SK-N-SH (cell line): ENCODE measurements around the gene SC5D. TPM values are rescaled to one million over a fixed set of nuclear protein-coding genes. Genes with fewer than 3 reads are reported as not detected.
A peak's percentile ranks its signal among the peaks of the same experiment; 100 is the strongest.

ENCODE experiments used
- CTCF ChIA-PET: fragments of 300-600, 350-600 bp; formaldehyde crosslinking; extraction: SDS; loops from one replicate; lab custom pipeline; 2021; lab: Yijun Ruan, JAX
- POLR2A ChIA-PET: fragments of 350-600 bp; sonication (Branson Sonifier 250); formaldehyde crosslinking; extraction: SDS; loops from one replicate; lab custom pipeline; 2020; ENCODE audit warnings: antibody characterized with exemption, inconsistent platforms; lab: Yijun Ruan, JAX
- DNase-seq: peaks from one replicate; pipeline ENCODE4 v3.0.0; 2012
- H2AFZ ChIP-seq: fragments of 200-600 bp; sonication (generic); 2 replicates; pipeline ENCODE4 v1.8.1; 2016; ENCODE audit warnings: antibody characterized with exemption, mild to moderate bottlenecking, low read depth
- H3F3A ChIP-seq: fragments of 200-600 bp; sonication (generic); replicated peaks from 2 replicates; pipeline ENCODE3; 2016; ENCODE audit warnings: antibody characterized with exemption, mild to moderate bottlenecking; ENCODE audit not compliant: insufficient read depth
- H3K27ac ChIP-seq, 2 experiments: fragments of 200-500 bp in 1 of 2; fragments of 200-600 bp in 1 of 2; sonication (Bioruptor generic) in 1 of 2; sonication (generic), shearing (Covaris generic) in 1 of 2; 2 replicates each; pipeline versions ENCODE4 v1.5.1 to v1.6.1; 2014 to 2016; ENCODE audit warnings: low read depth in 2 of 2, inconsistent platforms in 1 of 2, low read length in 1 of 2, mild to moderate bottlenecking in 1 of 2, mixed read lengths in 1 of 2
- H3K27me3 ChIP-seq: fragments of 200-600 bp; sonication (generic), shearing (Covaris generic); 2 replicates; pipeline ENCODE4 v1.6.1; 2016; ENCODE audit warnings: mixed run types; ENCODE audit not compliant: insufficient read depth
- H3K36me3 ChIP-seq, 2 experiments: fragments of 200-500 bp in 1 of 2; fragments of 200-600 bp in 1 of 2; sonication (Bioruptor generic) in 1 of 2; sonication (generic) in 1 of 2; replicated peaks in 1 of 2; 2 replicates each; pipeline versions ENCODE3 to v1.5.1; 2014 to 2016; ENCODE audit warnings: low read length in 1 of 2, mild to moderate bottlenecking in 1 of 2; ENCODE audit not compliant: insufficient read depth in 2 of 2, control insufficient read depth in 1 of 2
- H3K4me1 ChIP-seq, 2 experiments: fragments of 200-500 bp in 1 of 2; fragments of 200-600 bp in 1 of 2; sonication (Bioruptor generic) in 1 of 2; sonication (generic), shearing (Covaris generic) in 1 of 2; 2 replicates each; pipeline versions ENCODE4 v1.5.1 to v1.6.1; 2014 to 2016; ENCODE audit warnings: low read depth in 1 of 2, low read length in 1 of 2, mixed run types in 1 of 2; ENCODE audit not compliant: insufficient read depth in 2 of 2, control insufficient read depth in 1 of 2
- H3K4me2 ChIP-seq: fragments of 200-600 bp; sonication (generic), shearing (Covaris generic); 2 replicates; pipeline ENCODE4 v1.6.1; 2017; ENCODE audit warnings: mixed run types
- H3K4me3 ChIP-seq, 2 experiments: fragments of 200-500 bp in 1 of 2; fragments of 200-600 bp in 1 of 2; sonication (Bioruptor generic) in 1 of 2; sonication (generic), shearing (Covaris generic) in 1 of 2; 2 replicates each; pipeline versions ENCODE4 v1.5.1 to v1.8.1; 2014 to 2016; ENCODE audit warnings: low read depth in 2 of 2, inconsistent platforms in 1 of 2, low read length in 1 of 2, mild to moderate bottlenecking in 1 of 2, mixed read lengths in 1 of 2, moderate library complexity in 1 of 2
- H3K79me2 ChIP-seq: fragments of 200-600 bp; sonication (generic); 2 replicates; pipeline ENCODE4 v1.8.1; 2017; ENCODE audit warnings: mild to moderate bottlenecking; ENCODE audit not compliant: insufficient read depth
- H3K9ac ChIP-seq: fragments of 200-600 bp; sonication (generic); 2 replicates; pipeline ENCODE4 v1.6.1; 2017; ENCODE audit warnings: mixed run types
- H3K9me2 ChIP-seq: fragments of 200-600 bp; sonication (generic); 2 replicates; pipeline ENCODE4 v1.6.1; 2017; ENCODE audit warnings: mixed run types
- H3K9me3 ChIP-seq: fragments of 200-600 bp; sonication (generic); 2 replicates; pipeline ENCODE4 v1.6.1; 2017; ENCODE audit warnings: mixed run types, mild to moderate bottlenecking, moderate library complexity
- H4K20me1 ChIP-seq: fragments of 200-600 bp; sonication (generic); 2 replicates; pipeline ENCODE4 v1.6.1; 2017; ENCODE audit warnings: mild to moderate bottlenecking, mixed run types; ENCODE audit not compliant: insufficient read depth
- CTCF ChIP-seq: fragments of 200-600 bp; sonication (generic); IDR thresholded peaks from 2 replicates; pipeline ENCODE4 v1.6.1; 2017; ENCODE audit warnings: antibody characterized with exemption, mild to moderate bottlenecking, moderate library complexity
- FOXM1 ChIP-seq: IDR thresholded peaks from 2 replicates; pipeline ENCODE4 v1.4.0; 2012; ENCODE audit warnings: low read depth, mild to moderate bottlenecking
- GATA2 ChIP-seq: sonication (generic); formaldehyde crosslinking; IDR thresholded peaks from 2 replicates; pipeline ENCODE4 v1.5.0; 2020; ENCODE audit warnings: mild to moderate bottlenecking, missing genetic modification reagents
- MXI1 ChIP-seq: IDR thresholded peaks from 2 replicates; pipeline ENCODE4 v1.6.1; 2012; ENCODE audit warnings: mild to moderate bottlenecking, low read depth, low read length, improper control_type of control experiment
- NRF1 ChIP-seq: IDR thresholded peaks from 2 replicates; pipeline ENCODE4 v1.6.1; 2012; ENCODE audit warnings: low read depth, mild to moderate bottlenecking, low read length
- POLR2AphosphoS5 ChIP-seq: IDR thresholded peaks from 2 replicates; pipeline ENCODE4 v1.6.1; 2012; ENCODE audit warnings: low read depth, low read length
- RAD21 ChIP-seq: IDR thresholded peaks from 2 replicates; pipeline ENCODE4 v1.6.1; 2012; ENCODE audit warnings: mild to moderate bottlenecking, low read length
- RCOR1 ChIP-seq: fragments of 150-350 bp; IDR thresholded peaks from 2 replicates; pipeline ENCODE4 v1.6.1; 2017; ENCODE audit warnings: antibody characterized with exemption, low read length
- RFX5 ChIP-seq: IDR thresholded peaks from 2 replicates; pipeline ENCODE4 v1.6.1; 2012; ENCODE audit warnings: mild to moderate bottlenecking, improper control_type of control experiment, low read length
- RXRA ChIP-seq: IDR thresholded peaks from 2 replicates; pipeline ENCODE4 v1.4.0; 2012; ENCODE audit warnings: low read depth, mild to moderate bottlenecking, borderline replicate concordance
- SIN3A ChIP-seq: IDR thresholded peaks from 2 replicates; pipeline ENCODE4 v1.6.1; 2012; ENCODE audit warnings: low read depth, mild to moderate bottlenecking, low read length, moderate library complexity, borderline replicate concordance
- TAF1 ChIP-seq: IDR thresholded peaks from 2 replicates; pipeline ENCODE4 v1.6.1; 2012; ENCODE audit warnings: low read depth, mild to moderate bottlenecking, low read length, moderate library complexity, borderline replicate concordance
- USF1 ChIP-seq: IDR thresholded peaks from 2 replicates; pipeline ENCODE4 v1.4.0; 2012; ENCODE audit warnings: low read depth, borderline replicate concordance
- USF2 ChIP-seq: fragments of 150-350 bp; IDR thresholded peaks from 2 replicates; pipeline ENCODE4 v1.6.1; 2017; ENCODE audit warnings: antibody characterized with exemption, low read length, low read depth, borderline replicate concordance
- ZBTB33 ChIP-seq: IDR thresholded peaks from 2 replicates; pipeline ENCODE4 v1.4.0; 2012; ENCODE audit warnings: low read depth, borderline replicate concordance
- WGBS: methylation state at CpG from one replicate; pipeline ENCODE4 v1.1.6; 2017; ENCODE audit warnings: low lambda C conversion rate; 5-methylcytosine and 5-hydroxymethylcytosine counted together
- polyA plus RNA-seq, 3 experiments: library from polyadenylated mRNA; depleted of rRNA; stranded (reverse); fragments of >200 nt; gene quantifications; 2 replicates each; pipeline ENCODE4 v1.2.3, GENCODE V29; 2012

SC5D gene
- 8.9 and 14.2 TPM in 2 replicates for polyA plus RNA-seq (2012; rRNA removed)
- 15.4 and 21.3 TPM in 2 replicates for polyA plus RNA-seq (2012; cell fraction: cytosol; rRNA removed)
- 4.5 and 10.4 TPM in 2 replicates for polyA plus RNA-seq (2012; cell fraction: nucleus; rRNA removed)

- H2AFZ ChIP-seq, result peak within 1 kb of the TSS; percentile 99
- peak within 1 kb of the TSS; percentile 86 for H3K4me2 ChIP-seq
- H4K20me1 ChIP-seq, result no peaks in the 10 kb centered on the region; the same call in 1 of the 2 replicates
- H3K4me1 ChIP-seq, result peaks cover 0 to 4% of the 10 kb centered on the region in 2 experiments; a peak in 2 of 4 replicates
- no peaks in the 10 kb centered on the region for H3F3A ChIP-seq
- no peaks in the 10 kb centered on the region for H3K36me3 ChIP-seq
- TF ChIP-seq NRF1 (peak; percentile 71), RCOR1 (no peak), USF2 (peak; percentile 88), RXRA (no peak), RAD21 (no peak), RFX5 (peak; percentile 73), POLR2AphosphoS5 (peak; percentile 61; the same call in 1 of the 2 replicates), ZBTB33 (0 out of 2 replicates have a peak, but pooled peaks have one; percentile 10), USF1 (peak; percentile 98), FOXM1 (no peak), CTCF (0 out of 2 replicates have a peak, but pooled peaks have one; percentile 11), TAF1 (peak; percentile 87), SIN3A (0 out of 2 replicates have a peak, but pooled peaks have one; percentile 45), GATA2 (CRISPR knock-in tag) (peak; percentile 32; the same call in 1 of the 2 replicates), MXI1 (peak; percentile 62)
- TF ChIP-seq, all 33 proteins: peak for 11
- Histone ChIP-seq H3K9me3 (no peaks in the 10 kb centered on the region), H3K4me3 (peak within 1 kb of the TSS; percentile 87 to 92), H3K27ac (peak within 1 kb of the TSS; percentile 58 to 87), H3K27me3 (no peaks in the 10 kb centered on the region), H3K9ac (peak within 1 kb of the TSS; percentile 74), H3K9me2 (no peaks in the 10 kb centered on the region), H3K79me2 (peaks cover 40% of the 10 kb centered on the region; the same call in 1 of the 2 replicates)
- DNase-seq, result peak; percentile 96
- under 1% methylated on average over 35 of the region's 75 CpGs for WGBS
- POLR2A ChIA-PET, result interaction anchor here (0.6 to 1.2 kb wide), 4 partner anchors 8 to 692 kb away, joined by 3 to 4 read pairs (median 4); no protein-coding TSS in a partner anchor
- CTCF ChIA-PET, result interaction anchor here (0.9 kb wide), 1 partner anchor 46 kb away, joined by 3 read pairs; no protein-coding TSS in a partner anchor
These were observed at the start of gene SC5D for GRCh38 chr11:121292495-121293287. Gene SC5D (plus strand): TSS chr11:121292771. CDS start chr11:121303376, 10,605 bp downstream.
